ENCODE results near the gene PAN2.

- TF ChIP-seq POLR2AphosphoS5 (IDR thresholded peaks at IDR 0.05; ENCODE audit: low read depth, low read length) = no peak
- TF ChIP-seq TAF1 (IDR thresholded peaks at IDR 0.05; ENCODE audit: low read depth, low read length) = no peak
- TF ChIP-seq POLR2A (IDR thresholded peaks at IDR 0.05; ENCODE audit: low read depth, low read length) = no peak
- no peak for TF ChIP-seq PAX5 (IDR thresholded peaks at IDR 0.05; ENCODE audit: insufficient read depth, low read length, severe bottlenecking)
- TF ChIP-seq POU2F2 (IDR thresholded peaks at IDR 0.05; ENCODE audit: low read depth, low read length) = no peak
- TF ChIP-seq SPI1 (IDR thresholded peaks at IDR 0.05; ENCODE audit: low read depth, low read length) = no peak
Observed at GRCh38 chr12:56297400-56297799, 36.4 kb downstream of the PAN2 start.

Data from GM12891 (cell line).